Activated CD4-positive, CD25-positive, alpha-beta regulatory T cell treated with anti-CD3 and anti-CD28 coated beads, Interleukin-2, amount 50 U/mL, for 24 hours (primary cell): ENCODE measurements around the gene SNX4.
"Not testable (repeated sequence)": the region's sequence is repeated elsewhere in the genome, so short reads cannot be mapped to it uniquely, and the experiment has no call there.

Source experiments
- ATAC-seq, 2 donors: fragments of 150-1000 bp; cut with Tn5 transposase; one replicate each; pipeline ENCODE4 v1.10.0; 2021; ENCODE audit warnings: mild to moderate bottlenecking in 1 of 2, moderate library complexity in 1 of 2

The SNX4 gene

GRCh38 chr3:125519678-125520562, at the start of gene SNX4:
Gene SNX4, minus strand, starts transcription at chr3:125520202. Its CDS starts 30 bp downstream, at chr3:125520172.
- peak; percentile 97 to 98 for ATAC-seq

GRCh38 chr3:125556314-125556713, 36.3 kb upstream of the SNX4 start:
- ATAC-seq, result no peak

- ATAC-seq, result no peak
Measured at GRCh38 chr3:125552401-125552800, 32.4 kb upstream of the SNX4 start.

GRCh38 chr3:125528920-125529319, 8.9 kb upstream of the SNX4 start:
- no peak for ATAC-seq

GRCh38 chr3:125525153-125525552, 5.2 kb upstream of the SNX4 start:
- ATAC-seq, result no peak

- ATAC-seq, result not testable (repeated sequence)
Measured at GRCh38 chr3:125520563-125520919, 539 bp upstream of the SNX4 start.

GRCh38 chr3:125515421-125515820, 4.6 kb downstream of the SNX4 start:
- ATAC-seq, result no peak

GRCh38 chr3:125513490-125514115, 6.4 kb downstream of the SNX4 start:
- ATAC-seq, result no peak

GRCh38 chr3:125512135-125512920, 7.7 kb downstream of the SNX4 start:
- peak; percentile 96 for ATAC-seq

- no peak for ATAC-seq
Measured at GRCh38 chr3:125511420-125512118, 8.4 kb downstream of the SNX4 start.

- no peak for ATAC-seq
Measured at GRCh38 chr3:125507128-125507527, 12.9 kb downstream of the SNX4 start.

GRCh38 chr3:125498630-125499029, 21.4 kb downstream of the SNX4 start:
- no peak for ATAC-seq

GRCh38 chr3:125496701-125497100, 23.3 kb downstream of the SNX4 start:
- ATAC-seq, result no peak

- ATAC-seq, result no peak
Measured at GRCh38 chr3:125482406-125482805, 37.6 kb downstream of the SNX4 start.

- no peak for ATAC-seq
Measured at GRCh38 chr3:125481786-125482185, 38.2 kb downstream of the SNX4 start.

GRCh38 chr3:125481375-125481759, 38.6 kb downstream of the SNX4 start:
- ATAC-seq, result not testable (repeated sequence)

GRCh38 chr3:125480656-125481374, 39.2 kb downstream of the SNX4 start:
- ATAC-seq, result no peak

- ATAC-seq, result no peak
Measured at GRCh38 chr3:125479091-125479490, 40.9 kb downstream of the SNX4 start.

- no peak for ATAC-seq
Measured at GRCh38 chr3:125478326-125478725, 41.7 kb downstream of the SNX4 start.

GRCh38 chr3:125477701-125478100, 42.3 kb downstream of the SNX4 start:
- no peak for ATAC-seq

GRCh38 chr3:125470671-125471070, 49.3 kb downstream of the SNX4 start:
- no peak for ATAC-seq

- no peak for ATAC-seq
Measured at GRCh38 chr3:125462722-125463299, 57.2 kb downstream of the SNX4 start.
